ENCODE data around the gene MDP1. TPM values are rescaled to one million over a fixed set of nuclear protein-coding genes. Genes with fewer than 3 reads are reported as not detected.

The MDP1 gene
- total and polyA plus RNA-seq, 2 of the 8 experiments (the other 6 are each of a cell fraction or from before 2014, with no cell fraction given) = 17.7 to 32.2 TPM

DNA sequence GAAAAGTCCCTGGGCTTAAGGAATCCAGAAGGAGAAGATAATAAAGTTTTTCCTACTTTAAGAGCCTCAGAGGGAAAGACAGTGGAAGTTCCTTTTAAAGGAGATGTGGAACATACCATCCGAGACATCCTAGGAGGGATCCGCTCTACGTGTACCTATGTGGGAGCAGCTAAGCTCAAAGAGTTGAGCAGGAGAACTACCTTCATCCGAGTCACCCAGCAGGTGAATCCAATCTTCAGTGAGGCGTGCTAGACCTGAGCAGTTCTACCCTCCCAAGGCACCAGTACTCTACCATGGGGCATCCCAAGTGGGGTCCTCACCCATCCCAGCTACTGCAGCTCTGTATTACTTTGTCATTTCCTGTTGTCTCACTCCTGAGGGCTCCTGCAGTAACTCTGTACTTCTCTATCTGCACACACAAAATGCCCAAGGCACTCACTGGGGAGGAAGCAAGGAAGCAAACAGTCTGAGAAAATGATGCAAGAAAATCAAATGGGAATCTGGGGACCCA is 22.7 kb upstream of the MDP1 start (continued):
- no peak for TF ChIP-seq SP4 (IDR thresholded peaks at IDR 0.05; ENCODE audit: low read length)
- no peak for TF ChIP-seq EZH2 (IDR thresholded peaks at IDR 0.05; ENCODE audit: low read depth, low read length, severe bottlenecking)
- no peak for TF ChIP-seq POLR2A (IDR thresholded peaks at IDR 0.05; ENCODE audit: control extremely low read depth in 1 of 2, low read depth in 2 of 2, low read length in 2 of 2)
- TF ChIP-seq NRF1 (IDR thresholded peaks at IDR 0.05; ENCODE audit: low read depth, low read length) = no peak
- no peak for TF ChIP-seq HDAC6 (IDR thresholded peaks at IDR 0.05; ENCODE audit: low read depth, low read length)
- TF ChIP-seq, protein P1, sequence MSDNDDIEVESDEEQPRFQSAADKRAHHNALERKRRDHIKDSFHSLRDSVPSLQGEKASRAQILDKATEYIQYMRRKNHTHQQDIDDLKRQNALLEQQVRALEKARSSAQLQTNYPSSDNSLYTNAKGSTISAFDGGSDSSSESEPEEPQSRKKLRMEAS (IDR thresholded peaks at IDR 0.05) = no peak

Measured in H1 (cell line).